ENCODE results near the gene TLE2. TPM values are rescaled to one million over a fixed set of nuclear protein-coding genes. Genes with fewer than 3 reads are reported as not detected.

TLE2 gene
- total RNA-seq, 4 donors from 2014 or later, result 6.5 to 29.7 (median 16.3) TPM

DNA sequence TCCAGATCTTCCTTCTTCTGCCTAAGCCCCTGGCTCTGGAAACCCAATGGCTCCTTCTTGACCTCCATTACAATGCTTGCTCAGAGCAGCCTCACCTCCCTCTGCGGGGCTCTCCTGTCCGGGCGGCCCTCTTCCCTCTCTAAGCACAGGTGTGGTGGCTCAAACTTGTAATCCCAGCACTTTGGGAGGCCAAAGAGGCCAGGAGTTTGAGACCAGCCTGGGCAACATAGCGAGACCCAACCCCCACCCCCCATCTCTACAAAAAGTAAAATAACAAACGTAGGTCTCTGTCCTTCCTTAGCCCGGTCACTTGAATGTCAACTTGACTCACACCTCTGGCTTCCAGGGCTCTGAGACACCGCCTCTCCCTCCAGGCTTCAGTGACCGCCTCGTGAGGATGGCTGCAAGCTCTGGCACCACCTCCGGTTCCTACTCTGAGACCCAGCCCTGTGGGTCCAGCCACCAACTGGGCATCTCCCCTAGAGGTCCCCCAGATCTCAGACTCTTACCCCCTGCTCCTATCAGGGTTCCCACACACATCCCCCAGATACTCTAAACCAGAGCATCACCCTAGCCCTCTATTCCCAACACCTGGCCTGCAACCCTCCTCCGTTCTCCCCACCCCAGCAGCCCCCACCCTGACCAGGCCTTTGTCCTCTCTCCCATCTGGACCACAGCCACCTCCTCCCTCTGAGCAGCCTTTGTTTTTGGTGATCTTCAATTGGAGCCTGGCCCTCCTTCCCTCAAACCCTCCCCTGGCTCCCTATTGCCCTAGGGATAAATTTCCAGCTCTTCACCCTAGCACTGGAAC, 4.7 kb upstream of the TLE2 start:
- TF ChIP-seq CTCF (IDR thresholded peaks at IDR 0.05; ENCODE audit: low read depth), result no peak

- TF ChIP-seq CTCF (IDR thresholded peaks at IDR 0.05; ENCODE audit: low read depth), result no peak
Measured at GRCh38 chr19:3031607-3031867, 2.5 kb upstream of the TLE2 start.

DNA sequence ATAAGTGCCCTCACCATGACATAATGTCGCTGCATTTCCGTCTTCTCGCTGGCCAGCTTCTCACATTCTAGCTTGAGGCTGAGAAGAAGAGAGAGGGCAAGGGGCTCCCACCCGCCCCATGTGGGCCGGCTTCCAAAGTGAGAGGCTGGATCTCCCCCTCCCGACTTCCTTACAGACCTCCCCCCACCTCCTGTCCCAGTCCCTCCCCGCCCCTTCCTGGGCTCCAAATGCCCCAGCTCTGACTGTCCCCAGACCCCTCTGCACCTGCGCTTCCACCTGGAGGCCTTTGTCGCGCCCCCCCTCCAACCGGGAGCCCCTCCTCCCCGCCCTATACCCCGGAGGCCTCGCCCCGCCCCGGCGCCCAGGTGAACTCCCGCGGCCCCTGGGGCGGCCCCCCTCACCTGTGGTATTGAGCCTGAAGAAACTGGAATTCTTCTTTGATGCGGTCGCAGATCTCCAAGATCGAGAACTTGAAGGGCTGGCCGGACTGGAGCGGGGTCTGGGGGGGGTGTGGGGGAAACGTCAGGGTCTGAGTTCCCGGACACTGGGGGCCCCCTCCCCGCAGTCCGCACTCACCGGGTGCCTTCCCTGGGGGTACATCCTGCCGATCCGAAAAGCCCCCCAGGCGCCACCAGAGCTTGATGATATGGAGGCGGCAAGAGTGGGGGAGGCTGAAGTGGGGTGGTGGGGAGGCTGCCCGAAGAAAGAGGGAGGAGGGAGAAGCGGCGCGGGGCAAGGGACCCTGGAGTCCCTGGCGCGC, 595 bp downstream of the TLE2 start:
- no peak for TF ChIP-seq CTCF (IDR thresholded peaks at IDR 0.05; ENCODE audit: low read depth)

DNA sequence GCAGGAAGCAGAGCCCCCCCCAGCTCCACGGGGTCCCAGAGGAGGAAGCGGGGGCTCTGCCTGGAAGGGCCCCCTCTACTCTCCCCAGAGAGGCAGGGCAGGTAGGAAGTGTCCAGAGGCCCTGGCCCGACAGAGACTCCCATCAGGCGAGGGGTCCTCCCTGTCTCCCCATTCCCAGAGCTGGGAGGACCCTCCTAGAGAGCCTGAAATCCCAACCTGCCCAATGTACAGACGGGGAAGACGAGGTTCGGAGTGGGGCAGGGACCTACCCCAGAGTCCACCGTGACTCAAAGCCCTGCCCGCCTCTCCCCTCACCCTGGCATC, 1.1 kb downstream of the TLE2 start:
- no peak for TF ChIP-seq CTCF (IDR thresholded peaks at IDR 0.05; ENCODE audit: low read depth)

GRCh38 chr19:3027292-3027691, 1.8 kb downstream of the TLE2 start:
- TF ChIP-seq CTCF (IDR thresholded peaks at IDR 0.05; ENCODE audit: low read depth), result no peak

DNA sequence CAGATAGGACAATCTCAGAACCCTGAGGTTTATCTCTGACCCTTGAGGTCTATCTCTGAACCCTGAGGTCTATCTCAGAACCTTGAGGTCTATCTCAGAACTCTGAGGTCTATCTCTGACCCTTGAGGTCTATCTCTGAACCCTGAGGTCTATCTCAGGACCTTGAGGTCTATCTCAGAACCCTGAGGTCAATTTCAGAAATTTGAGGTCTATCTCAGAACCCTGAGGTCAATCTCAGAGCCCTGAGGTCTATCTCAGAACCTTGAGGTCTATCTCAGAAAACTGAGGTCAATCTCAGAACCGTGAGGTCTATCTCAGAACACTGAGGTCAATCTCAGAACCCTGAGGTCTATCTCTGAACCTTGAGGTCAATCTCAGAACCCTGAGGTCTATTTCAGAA, 2.3 kb downstream of the TLE2 start:
- no peak for TF ChIP-seq CTCF (IDR thresholded peaks at IDR 0.05; ENCODE audit: low read depth)

DNA sequence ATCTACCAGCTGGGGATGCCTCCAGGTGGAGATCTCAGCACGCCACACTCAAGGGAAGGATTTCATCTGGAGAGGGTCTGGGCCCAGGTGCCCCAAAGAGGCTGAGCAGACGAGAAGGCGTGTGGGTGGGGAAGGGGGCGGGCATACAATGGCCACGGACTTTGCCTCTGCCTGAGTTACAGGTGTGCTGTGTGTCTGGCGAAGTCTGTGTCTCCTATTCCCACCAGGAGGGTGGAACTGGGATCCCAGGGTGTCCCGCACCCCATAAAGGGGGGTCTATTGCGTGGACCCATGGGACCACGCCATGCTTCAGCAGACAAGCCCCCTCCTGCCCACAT, 3.6 kb downstream of the TLE2 start:
- no peak for TF ChIP-seq CTCF (IDR thresholded peaks at IDR 0.05; ENCODE audit: low read depth)
